Skeletal muscle satellite cell (primary cell): ENCODE data around the gene NOS1AP.
"Not testable (repeated sequence)": the region's sequence is repeated elsewhere in the genome, so short reads cannot be mapped to it uniquely, and the experiment has no call there.

Source experiments
- H3K27me3 ChIP-seq: 2 replicates; pipeline ENCODE4 v1.7.0; 2013; ENCODE audit warnings: low read length; ENCODE audit not compliant: control insufficient read depth, insufficient read depth
- H3K36me3 ChIP-seq: 2 replicates; pipeline ENCODE4 v1.7.0; 2013; ENCODE audit warnings: mild to moderate bottlenecking, control low read depth, low read length; ENCODE audit not compliant: insufficient read depth
- H3K4me1 ChIP-seq: 2 replicates; pipeline ENCODE4 v1.7.0; 2013; ENCODE audit warnings: low read length; ENCODE audit not compliant: control insufficient read depth, insufficient read depth
- H3K4me2 ChIP-seq: 2 replicates; pipeline ENCODE4 v1.7.0; 2013; ENCODE audit warnings: mild to moderate bottlenecking, low read length
- H3K4me3 ChIP-seq: 2 replicates; pipeline ENCODE4 v1.7.0; 2013; ENCODE audit warnings: low read length
- H3K9ac ChIP-seq: 2 replicates; pipeline ENCODE4 v1.7.0; 2013; ENCODE audit warnings: mild to moderate bottlenecking, low read depth, low read length, moderate library complexity
- H3K9me3 ChIP-seq: replicated peaks from 2 replicates; pipeline ENCODE4 v1.7.0; 2013; ENCODE audit warnings: mild to moderate bottlenecking, control low read depth, low read length

NOS1AP gene

DNA sequence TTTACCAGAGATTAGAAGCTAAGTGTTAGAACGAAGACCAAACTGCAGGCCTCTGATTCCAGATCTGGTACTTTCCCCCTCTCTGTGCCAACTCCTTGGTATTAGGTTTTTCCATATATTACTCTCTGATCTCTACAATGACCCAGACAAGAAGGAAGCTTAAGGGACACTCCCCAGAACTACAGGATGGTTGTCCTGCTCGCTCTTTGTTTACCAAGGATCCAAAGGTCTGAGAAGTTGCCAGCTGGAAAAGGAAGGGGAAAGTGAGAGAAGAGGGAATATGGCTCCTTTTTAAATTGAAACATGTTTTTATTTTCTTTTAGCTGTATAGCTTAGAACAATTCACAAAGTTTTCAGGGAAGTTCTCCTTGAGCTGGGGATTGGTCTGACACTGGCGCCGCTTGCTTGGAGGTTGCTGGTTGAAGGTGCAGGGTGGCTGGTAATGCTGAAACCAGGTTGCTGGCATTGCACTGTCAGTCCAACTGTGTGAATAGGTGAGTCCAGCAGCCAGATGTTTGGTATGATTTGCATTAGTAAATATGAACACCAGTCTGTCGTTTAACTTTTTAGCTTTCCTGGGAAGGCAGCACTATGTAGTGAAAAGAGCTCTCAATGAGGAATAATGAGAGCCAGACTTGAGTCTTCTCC is 89.3 kb downstream of the NOS1AP start:
- Histone ChIP-seq H3K4me3 (no peak overlapping the region), H3K4me2 (no peak overlapping the region), H3K9ac (no peak overlapping the region), H3K4me1 (no peaks in the 10 kb centered on the region), H3K36me3 (no peaks in the 10 kb centered on the region), H3K9me3 (no peaks in the 10 kb centered on the region), H3K27me3 (peaks cover 21% of the 10 kb centered on the region)

DNA sequence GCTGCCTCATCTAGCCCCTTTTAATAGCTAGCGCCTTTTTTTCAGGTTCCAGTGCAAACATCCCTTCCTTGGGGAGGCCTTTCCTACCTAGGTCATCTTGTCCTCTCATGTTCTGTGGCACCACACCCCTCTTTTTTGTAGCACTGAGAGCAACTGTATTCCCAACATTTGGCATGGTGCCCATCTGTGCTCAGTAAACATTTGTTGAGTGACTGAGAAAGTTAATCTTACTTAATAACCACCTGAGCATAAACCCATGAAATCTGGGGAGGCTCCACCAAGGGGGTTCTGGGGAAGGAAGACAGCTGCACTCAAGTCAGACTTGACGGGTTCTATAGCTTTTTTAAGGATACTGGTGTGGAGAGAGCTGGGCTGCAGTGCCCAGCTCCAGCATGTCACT is 90.0 kb downstream of the NOS1AP start:
- Histone ChIP-seq H3K4me3 (no peak overlapping the region), H3K4me1 (no peaks in the 10 kb centered on the region), H3K4me2 (no peak overlapping the region), H3K9ac (no peak overlapping the region), H3K36me3 (no peaks in the 10 kb centered on the region), H3K27me3 (peaks cover 26% of the 10 kb centered on the region), H3K9me3 (no peaks in the 10 kb centered on the region)

DNA sequence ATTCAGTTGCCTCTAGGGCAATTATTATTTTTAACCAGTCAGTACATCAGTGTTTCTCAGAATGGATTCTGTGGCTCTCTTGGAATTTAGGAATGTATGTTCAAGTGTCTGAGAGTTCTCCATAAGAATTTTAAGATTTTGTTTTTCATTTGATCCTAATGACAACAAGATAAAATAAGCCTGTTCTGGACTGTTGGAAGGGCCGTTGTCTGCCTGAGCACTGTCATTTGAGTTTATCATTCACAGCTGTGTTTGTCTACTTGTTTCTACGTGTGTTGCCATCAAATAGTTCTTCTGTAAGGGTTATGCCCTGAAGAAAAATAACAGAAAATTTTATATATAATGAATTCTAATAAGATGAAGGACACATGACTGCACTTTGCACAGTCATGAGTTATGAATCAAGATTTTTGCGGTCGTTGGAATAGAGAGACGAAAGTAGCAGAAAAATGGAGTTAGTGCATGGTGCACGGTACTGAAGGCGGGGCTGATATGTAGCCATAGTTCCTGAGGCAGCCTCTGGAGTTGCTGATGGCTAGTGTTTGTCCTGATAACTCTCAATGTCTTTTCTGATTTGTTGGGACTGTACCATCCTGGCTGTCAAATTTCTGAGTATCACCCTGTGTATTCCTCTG is 92.5 kb downstream of the NOS1AP start:
- H3K4me3 ChIP-seq: no peak overlapping the region
- peaks cover 33% of the 10 kb centered on the region for H3K27me3 ChIP-seq
- no peak overlapping the region for H3K9ac ChIP-seq
- no peaks in the 10 kb centered on the region for H3K4me1 ChIP-seq
- no peaks in the 10 kb centered on the region for H3K36me3 ChIP-seq
- H3K4me2 ChIP-seq: no peak overlapping the region
- no peaks in the 10 kb centered on the region for H3K9me3 ChIP-seq

DNA sequence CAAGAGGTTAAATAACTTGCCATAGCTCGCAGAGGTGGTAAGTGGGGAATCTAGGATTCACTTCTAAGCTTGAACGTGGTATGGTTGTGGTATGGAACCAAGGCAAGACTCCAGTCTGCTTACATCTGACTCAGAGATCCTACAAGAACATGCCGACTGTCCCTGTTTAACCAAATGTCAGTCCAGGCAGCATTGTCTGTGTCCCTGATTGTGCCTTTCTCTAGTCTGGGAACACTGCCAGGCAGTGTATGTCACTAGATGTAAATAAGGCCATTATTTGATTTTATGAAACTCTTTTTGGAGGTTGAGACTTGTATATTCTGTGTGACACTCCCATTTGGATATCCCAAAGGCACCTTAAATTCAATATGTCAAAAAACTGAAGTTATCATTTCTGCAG is 96.0 kb downstream of the NOS1AP start:
- Histone ChIP-seq H3K4me1 (no peaks in the 10 kb centered on the region), H3K27me3 (peaks cover 39% of the 10 kb centered on the region), H3K9ac (no peak overlapping the region), H3K9me3 (no peaks in the 10 kb centered on the region), H3K4me2 (no peak overlapping the region), H3K4me3 (no peak overlapping the region), H3K36me3 (no peaks in the 10 kb centered on the region)

DNA sequence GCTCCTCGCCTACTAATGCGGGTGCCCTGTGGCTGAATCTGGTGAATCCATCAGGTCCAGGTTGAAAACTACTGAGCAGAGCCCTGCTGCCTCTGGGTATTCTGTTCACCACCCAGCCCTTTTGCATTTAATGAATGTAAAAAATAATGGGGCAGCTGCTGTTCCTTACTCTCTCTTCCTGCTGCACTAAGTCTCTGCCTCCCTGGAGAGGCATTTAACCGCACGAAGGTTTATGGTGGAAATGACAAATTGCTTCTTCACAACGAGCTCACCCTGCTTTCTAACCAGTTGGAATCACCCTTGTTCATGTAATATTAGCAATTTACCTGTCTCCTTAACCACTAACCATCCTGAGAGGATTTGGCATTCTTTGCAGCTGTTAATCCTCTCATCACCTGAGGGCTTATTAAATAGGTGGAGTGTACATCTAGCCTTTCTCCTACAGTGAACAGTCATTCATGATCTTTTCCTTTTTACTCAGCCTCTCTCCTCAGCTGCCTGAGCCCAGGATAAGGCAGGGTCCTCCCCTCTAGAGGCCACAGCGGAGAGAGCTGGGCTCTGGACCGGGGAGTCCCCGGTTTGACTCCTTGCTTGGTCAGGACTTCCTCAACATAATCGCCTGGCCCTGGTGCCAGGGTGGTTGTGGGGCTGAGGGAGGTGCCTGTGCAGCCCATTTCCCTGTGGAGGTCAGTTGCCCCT is 97.6 kb downstream of the NOS1AP start:
- no peaks in the 10 kb centered on the region for H3K4me1 ChIP-seq
- no peaks in the 10 kb centered on the region for H3K36me3 ChIP-seq
- H3K4me3 ChIP-seq: no peak overlapping the region
- H3K9ac ChIP-seq: no peak overlapping the region
- H3K4me2 ChIP-seq: no peak overlapping the region
- no peaks in the 10 kb centered on the region for H3K9me3 ChIP-seq
- peaks cover 28% of the 10 kb centered on the region for H3K27me3 ChIP-seq

DNA sequence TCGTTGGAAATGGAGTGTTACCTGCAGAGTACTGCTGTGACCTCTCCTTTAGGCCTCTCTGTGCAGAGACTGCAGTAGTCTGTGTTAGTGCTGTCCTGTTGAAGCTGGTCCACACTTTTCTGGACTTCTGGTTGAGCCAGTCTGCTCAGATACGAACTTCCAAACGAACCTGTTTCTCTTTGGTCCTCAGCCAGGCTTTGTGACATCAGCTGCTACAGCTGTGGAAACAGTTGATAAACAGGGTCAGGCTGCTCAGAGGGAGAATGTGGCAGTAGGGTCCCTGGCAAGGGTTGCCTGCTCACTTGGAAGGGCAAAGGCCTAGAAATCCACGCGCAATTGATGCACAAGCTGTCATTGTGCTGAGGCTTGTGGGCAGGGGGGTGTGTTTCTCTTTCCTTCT is 98.8 kb downstream of the NOS1AP start:
- Histone ChIP-seq H3K36me3 (no peaks in the 10 kb centered on the region), H3K9ac (no peak overlapping the region), H3K27me3 (peaks cover 25% of the 10 kb centered on the region), H3K4me1 (no peaks in the 10 kb centered on the region), H3K9me3 (no peaks in the 10 kb centered on the region), H3K4me3 (no peak overlapping the region), H3K4me2 (no peak overlapping the region)

DNA sequence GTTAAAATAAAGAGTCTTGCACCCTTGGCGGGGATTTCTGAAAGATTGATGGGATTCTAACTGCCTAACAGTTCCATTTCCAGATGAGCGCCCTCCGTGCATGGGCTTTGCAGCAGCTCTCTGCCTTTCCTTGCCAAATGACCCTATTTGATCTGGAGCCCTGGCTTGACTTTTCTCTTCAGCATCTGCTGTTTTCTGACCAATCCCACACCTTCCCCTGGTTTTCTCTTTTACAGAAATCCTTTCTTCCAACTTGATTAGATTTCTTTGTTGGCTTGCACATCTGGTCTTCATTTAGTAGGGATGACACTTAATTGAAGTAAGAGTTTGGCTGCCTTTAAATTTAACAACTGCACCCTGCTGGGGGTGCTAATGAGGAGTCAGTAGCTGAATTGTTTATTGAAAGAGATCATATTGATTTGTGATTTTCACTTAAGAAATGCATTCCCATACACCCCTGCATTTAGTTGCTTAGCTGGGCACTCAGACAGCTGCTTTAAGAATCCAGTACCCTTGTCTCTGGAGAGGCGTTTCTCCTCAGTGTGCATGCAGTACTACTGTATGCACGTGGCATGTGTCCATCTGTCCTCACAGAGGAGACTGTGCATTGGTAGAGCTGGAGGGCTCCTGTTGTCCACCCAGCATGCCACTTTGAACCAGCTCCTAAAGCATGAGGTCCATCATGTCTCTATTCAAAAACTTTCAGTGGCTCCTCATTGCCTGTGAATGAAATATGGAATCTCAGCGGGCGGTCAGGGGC is 99.7 kb downstream of the NOS1AP start:
- Histone ChIP-seq H3K9ac (no peak overlapping the region), H3K27me3 (peaks cover 22% of the 10 kb centered on the region), H3K4me3 (no peak overlapping the region), H3K9me3 (no peaks in the 10 kb centered on the region), H3K4me2 (no peak overlapping the region), H3K4me1 (no peaks in the 10 kb centered on the region), H3K36me3 (no peaks in the 10 kb centered on the region)

DNA sequence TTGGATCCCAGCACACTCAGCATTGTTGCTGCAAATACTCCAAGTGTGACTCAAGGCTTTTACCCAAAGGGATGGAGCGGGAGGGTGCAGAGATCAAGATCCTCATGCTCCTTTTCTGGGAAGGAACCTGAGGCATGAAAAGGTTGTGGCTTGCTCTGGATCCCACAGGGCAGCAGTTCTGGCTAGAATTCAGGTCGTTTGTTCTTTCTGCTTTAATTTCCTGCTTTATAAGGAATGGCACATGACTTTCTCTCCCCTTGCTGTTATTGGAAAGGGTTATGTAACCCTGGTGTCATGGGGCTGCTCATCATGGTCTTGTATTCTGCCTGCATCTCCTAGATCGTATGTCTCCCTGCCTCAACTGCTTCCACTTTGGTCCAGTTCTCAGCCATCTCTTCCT is 101.6 kb downstream of the NOS1AP start:
- Histone ChIP-seq H3K36me3 (no peaks in the 10 kb centered on the region), H3K4me2 (no peak overlapping the region), H3K9me3 (no peaks in the 10 kb centered on the region), H3K4me1 (no peaks in the 10 kb centered on the region), H3K4me3 (no peak overlapping the region), H3K27me3 (peaks cover 13% of the 10 kb centered on the region), H3K9ac (no peak overlapping the region)

DNA sequence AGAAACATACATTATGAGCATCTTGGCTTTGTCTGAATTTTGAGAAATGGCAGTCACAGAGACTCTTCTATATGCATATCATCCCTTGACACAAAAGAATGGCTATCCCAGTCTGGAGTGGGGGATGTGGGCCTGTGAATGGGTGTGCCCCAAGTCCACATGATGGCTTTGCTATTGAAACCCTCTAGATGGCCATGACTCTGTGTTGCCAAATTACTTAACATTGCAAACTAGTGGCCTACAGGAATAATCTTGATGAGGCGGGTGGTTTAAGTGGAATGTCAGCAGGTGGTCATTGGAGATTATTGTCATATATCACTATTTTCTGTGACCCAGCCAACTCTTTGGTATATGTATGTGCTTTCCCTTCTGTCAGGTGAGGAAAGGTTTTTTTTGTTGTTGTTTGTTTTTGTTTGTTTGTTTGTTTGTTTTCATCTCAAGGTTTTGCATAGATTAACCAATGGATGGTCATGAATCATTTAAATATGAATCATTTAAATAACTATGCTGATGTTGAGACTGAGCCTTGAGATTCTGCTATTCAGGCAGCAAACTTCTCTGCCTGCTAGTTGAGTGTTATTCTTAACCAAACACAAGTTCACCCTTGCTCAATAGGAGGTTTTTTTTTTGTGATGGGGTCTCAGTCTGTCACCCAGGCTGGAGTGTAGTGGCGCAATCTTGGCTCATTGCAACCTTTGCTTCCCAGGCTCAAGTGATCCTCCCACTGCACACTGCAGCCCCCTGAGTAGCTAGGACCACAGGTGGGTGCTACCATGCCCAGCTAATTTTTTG is 103.0 kb downstream of the NOS1AP start:
- H3K9me3 ChIP-seq: no peaks in the 10 kb centered on the region
- H3K4me1 ChIP-seq: no peaks in the 10 kb centered on the region
- no peak overlapping the region for H3K4me2 ChIP-seq
- peaks cover 12% of the 10 kb centered on the region for H3K27me3 ChIP-seq
- no peak overlapping the region for H3K4me3 ChIP-seq
- H3K36me3 ChIP-seq: no peaks in the 10 kb centered on the region
- H3K9ac ChIP-seq: no peak overlapping the region

DNA sequence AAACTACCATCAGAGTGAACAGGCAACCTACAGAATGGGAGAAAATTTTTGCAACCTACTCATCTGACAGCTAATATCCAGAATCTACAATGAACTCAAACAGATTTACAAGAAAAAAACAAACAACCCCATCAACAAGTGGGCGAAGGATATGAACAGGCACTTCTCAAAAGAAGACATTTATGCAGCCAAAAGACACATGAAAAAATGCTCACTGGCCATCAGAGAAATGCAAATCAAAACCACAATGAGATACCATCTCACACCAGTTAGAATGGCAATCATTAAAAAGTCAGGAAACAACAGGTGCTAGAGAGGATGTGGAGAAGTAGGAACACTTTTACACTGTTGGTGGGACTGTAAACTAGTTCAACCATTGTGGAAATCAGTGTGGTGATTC is 104.1 kb downstream of the NOS1AP start:
- H3K4me3 ChIP-seq, H3K9me3 ChIP-seq, H3K9ac ChIP-seq, H3K36me3 ChIP-seq, H3K4me2 ChIP-seq, H3K4me1 ChIP-seq, H3K27me3 ChIP-seq: not testable (repeated sequence)

DNA sequence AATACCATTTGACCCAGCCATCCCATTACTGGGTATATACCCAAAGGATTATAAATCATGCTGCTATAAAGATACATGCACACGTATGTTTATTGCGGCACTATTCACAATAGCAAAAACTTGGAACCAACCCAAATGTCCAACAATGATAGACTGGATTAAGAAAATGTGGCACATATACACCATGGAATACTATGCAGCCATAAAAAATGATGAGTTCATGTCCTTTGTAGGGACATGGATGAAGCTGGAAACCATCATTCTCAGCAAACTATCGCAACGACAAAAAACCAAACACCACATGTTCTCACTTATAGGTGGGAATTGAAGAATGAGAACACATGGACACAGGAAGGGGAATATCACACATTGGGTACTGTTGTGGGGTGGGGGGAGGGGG is 104.5 kb downstream of the NOS1AP start:
- H3K4me3 ChIP-seq, H3K9me3 ChIP-seq, H3K27me3 ChIP-seq, H3K4me2 ChIP-seq, H3K36me3 ChIP-seq, H3K9ac ChIP-seq, H3K4me1 ChIP-seq: not testable (repeated sequence)
